ENCODE data around the gene AGBL5.
"Not testable (repeated sequence)": the region's sequence is repeated elsewhere in the genome, so short reads cannot be mapped to it uniquely, and the experiment has no call there.

GRCh38 chr2:27075566-27075871 lies 24.1 kb downstream of the AGBL5 start:
- not testable (repeated sequence) for TF ChIP-seq CTCF, POLR2A, EP300 (IDR thresholded peaks at IDR 0.05)
